Neuronal stem cell (in vitro differentiated cells): ENCODE measurements around the gene RABL3.

Source experiments
- DNase-seq: peaks from one replicate; pipeline ENCODE4 v3.0.0-alpha.2; 2013; ENCODE audit warnings: low spot score
- H2AFZ ChIP-seq: one replicate; pipeline ENCODE4 v1.6.1; 2013; ENCODE audit warnings: mild to moderate bottlenecking, low read length, inconsistent platforms
- H2AK5ac ChIP-seq: 2 replicates; pipeline ENCODE4 v1.6.1; 2013; ENCODE audit warnings: low read depth, mild to moderate bottlenecking, inconsistent platforms, low read length, moderate library complexity, mixed read lengths
- H2BK120ac ChIP-seq: 2 replicates; pipeline ENCODE4 v1.6.1; 2013; ENCODE audit warnings: low read depth, mild to moderate bottlenecking, inconsistent platforms, low read length, moderate library complexity, mixed read lengths
- H2BK12ac ChIP-seq: one replicate; pipeline ENCODE4 v1.6.1; 2013; ENCODE audit warnings: low read length, inconsistent platforms
- H2BK15ac ChIP-seq: 2 replicates; pipeline ENCODE4 v1.6.1; 2013; ENCODE audit warnings: mild to moderate bottlenecking, low read length, inconsistent platforms, mixed read lengths
- H2BK5ac ChIP-seq: one replicate; pipeline ENCODE4 v1.6.1; 2013; ENCODE audit warnings: inconsistent platforms, mild to moderate bottlenecking, low read length, moderate library complexity
- H3K14ac ChIP-seq: one replicate; pipeline ENCODE4 v1.6.1; 2013; ENCODE audit warnings: low read length, inconsistent platforms
- H3K18ac ChIP-seq: 2 replicates; pipeline ENCODE4 v1.6.1; 2013; ENCODE audit warnings: low read length, inconsistent platforms
- H3K23ac ChIP-seq: 2 replicates; pipeline ENCODE4 v1.6.1; 2013; ENCODE audit warnings: low read depth, mild to moderate bottlenecking, mixed read lengths, low read length, inconsistent platforms; ENCODE audit not compliant: poor library complexity
- H3K27ac ChIP-seq: replicated peaks from 3 replicates; pipeline ENCODE4 v1.5.1; 2013; ENCODE audit warnings: low read length, inconsistent platforms
- H3K27me3 ChIP-seq, 3 experiments: 2 replicates each; pipeline ENCODE4 v1.6.1; 2013; ENCODE audit warnings: low read length in 3 of 3, mild to moderate bottlenecking in 2 of 3, inconsistent platforms in 1 of 3, low read depth in 1 of 3, mixed read lengths in 1 of 3, moderate library complexity in 1 of 3; ENCODE audit not compliant: control insufficient read depth in 3 of 3, insufficient read depth in 3 of 3
- H3K36me3 ChIP-seq, 2 donors: replicated peaks in 1 of 2; 2 replicates each; pipeline ENCODE4 v1.6.1; 2013; ENCODE audit warnings: low read length in 2 of 2; ENCODE audit not compliant: control insufficient read depth in 2 of 2, insufficient read depth in 2 of 2
- H3K4ac ChIP-seq: 2 replicates; pipeline ENCODE4 v1.6.1; 2013; ENCODE audit warnings: inconsistent platforms, mild to moderate bottlenecking, low read length, moderate library complexity
- H3K4me1 ChIP-seq, 2 donors: 1 replicate in 1 of 2; 2 replicates in 1 of 2; pipeline ENCODE4 v1.6.1; 2013; ENCODE audit warnings: low read length in 2 of 2, low read depth in 1 of 2; ENCODE audit not compliant: control insufficient read depth in 2 of 2, insufficient read depth in 1 of 2
- H3K4me2 ChIP-seq: one replicate; pipeline ENCODE4 v1.6.1; 2013; ENCODE audit warnings: mild to moderate bottlenecking, low read length, inconsistent platforms; ENCODE audit not compliant: insufficient read depth, poor library complexity, severe bottlenecking
- H3K4me3 ChIP-seq, 2 donors: 2 replicates each; pipeline ENCODE4 v1.5.1; 2013; ENCODE audit warnings: low read length in 2 of 2, mild to moderate bottlenecking in 2 of 2, inconsistent platforms in 1 of 2, moderate library complexity in 1 of 2
- H3K79me1 ChIP-seq: one replicate; pipeline ENCODE4 v1.6.1; 2013; ENCODE audit warnings: low read depth, mild to moderate bottlenecking, inconsistent platforms, low read length, moderate library complexity
- H3K9ac ChIP-seq: one replicate; pipeline ENCODE4 v1.6.1; 2013; ENCODE audit warnings: mild to moderate bottlenecking, low read depth, low read length, inconsistent platforms; ENCODE audit not compliant: poor library complexity
- H3K9me3 ChIP-seq, 2 donors: replicated peaks in 1 of 2; 2 replicates each; pipeline versions ENCODE3 to v1.6.1; 2013; ENCODE audit warnings: low read length in 2 of 2, mild to moderate bottlenecking in 2 of 2, inconsistent platforms in 1 of 2, low read depth in 1 of 2, mixed read lengths in 1 of 2, moderate library complexity in 1 of 2; ENCODE audit not compliant: control insufficient read depth in 2 of 2, insufficient read depth in 1 of 2
- H4K8ac ChIP-seq: one replicate; pipeline ENCODE4 v1.6.1; 2013; ENCODE audit warnings: low read depth, mild to moderate bottlenecking, inconsistent platforms, low read length, moderate library complexity
- H4K91ac ChIP-seq: one replicate; pipeline ENCODE4 v1.6.1; 2013; ENCODE audit warnings: low read length, low read depth, mild to moderate bottlenecking, inconsistent platforms; ENCODE audit not compliant: poor library complexity
- WGBS, 2 donors: extraction: QIAGEN DNeasy Blood & Tissue Kit; methylation state at CpG; one replicate each; pipeline ENCODE4 v1.1.7; 2013; ENCODE audit warnings: missing lambda C conversion rate in 2 of 2, mixed read lengths in 1 of 2; ENCODE audit not compliant: insufficient read length in 2 of 2, insufficient replicate concordance in 1 of 2; ENCODE audit errors: extremely low coverage in 2 of 2; 5-methylcytosine and 5-hydroxymethylcytosine counted together

RABL3 gene

DNA sequence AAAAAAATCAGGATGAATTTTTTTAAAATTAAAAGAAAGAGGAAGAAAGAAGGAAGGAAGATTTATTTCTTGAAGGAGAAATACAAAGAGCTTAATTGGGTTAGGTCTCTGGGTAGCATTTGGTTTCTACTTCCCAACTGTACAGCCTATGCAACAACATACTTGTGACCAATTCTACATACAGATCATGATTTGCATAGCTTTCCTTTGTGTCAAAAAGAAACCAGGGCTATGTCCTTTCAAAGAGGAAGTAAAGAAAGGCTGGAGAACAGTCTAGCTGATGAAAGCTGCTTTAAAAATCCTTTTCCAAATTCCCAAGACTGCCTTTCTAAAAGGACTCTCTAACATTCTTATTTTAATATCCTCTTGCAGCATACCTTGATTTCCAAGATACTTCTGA is 54.2 kb downstream of the RABL3 start:
- Histone ChIP-seq H3K4ac (no peak overlapping the region), H3K36me3 (no peaks in the 10 kb centered on the region), H3K4me3 (no peak overlapping the region), H2BK15ac (no peak overlapping the region), H3K4me1 (peaks cover 0 to 13% of the 10 kb centered on the region in 2 donors), H2AFZ (no peak overlapping the region), H3K27ac (no peak overlapping the region), H2BK12ac (no peak overlapping the region), H4K8ac (no peak overlapping the region), H3K79me1 (no peaks in the 10 kb centered on the region), H3K27me3 (no peaks in the 10 kb centered on the region), H3K23ac (no peak overlapping the region), H4K91ac (no peak overlapping the region), H2BK120ac (no peak overlapping the region), H2BK5ac (no peak overlapping the region), H3K4me2 (no peak overlapping the region), H3K14ac (no peak overlapping the region), H2AK5ac (no peak overlapping the region), H3K9me3 (no peaks in the 10 kb centered on the region), H3K9ac (no peak overlapping the region), H3K18ac (no peak overlapping the region)
- no peak for DNase-seq

DNA sequence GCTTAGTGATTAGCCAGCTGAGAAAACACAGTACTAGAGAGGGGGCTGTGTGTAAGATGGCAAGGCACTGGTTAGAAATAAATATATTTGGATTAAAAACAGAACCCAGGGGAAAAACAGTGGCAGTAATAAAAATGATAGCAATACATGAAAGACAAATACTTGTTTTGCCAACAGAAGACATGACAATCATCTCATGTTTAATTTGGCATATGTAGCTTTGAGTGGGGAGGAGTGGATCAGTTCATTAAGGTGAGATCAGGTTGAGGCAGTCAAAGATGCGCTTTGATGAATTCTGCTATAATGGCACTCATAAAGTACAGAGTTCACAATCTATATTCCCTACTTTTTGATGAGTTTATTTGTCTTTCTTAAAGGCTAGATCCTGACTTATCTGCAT is 56.9 kb downstream of the RABL3 start:
- Histone ChIP-seq H3K23ac (no peak overlapping the region), H2BK15ac (no peak overlapping the region), H2AK5ac (no peak overlapping the region), H2BK5ac (no peak overlapping the region), H3K79me1 (no peaks in the 10 kb centered on the region), H4K8ac (no peak overlapping the region), H3K9ac (no peak overlapping the region), H3K36me3 (no peaks in the 10 kb centered on the region), H3K27ac (no peak overlapping the region), H3K14ac (no peak overlapping the region), H3K4me2 (no peak overlapping the region), H3K4me3 (no peak overlapping the region), H4K91ac (no peak overlapping the region), H3K9me3 (no peaks in the 10 kb centered on the region), H3K4me1 (peaks cover 5 to 35% of the 10 kb centered on the region in 2 donors), H2BK120ac (no peak overlapping the region), H2BK12ac (no peak overlapping the region), H2AFZ (no peak overlapping the region), H3K4ac (no peak overlapping the region), H3K27me3 (no peaks in the 10 kb centered on the region), H3K18ac (no peak overlapping the region)
- no peak for DNase-seq
- no CpG with 5 or more reads among the region's 1 CpG for WGBS, 2 donors

DNA sequence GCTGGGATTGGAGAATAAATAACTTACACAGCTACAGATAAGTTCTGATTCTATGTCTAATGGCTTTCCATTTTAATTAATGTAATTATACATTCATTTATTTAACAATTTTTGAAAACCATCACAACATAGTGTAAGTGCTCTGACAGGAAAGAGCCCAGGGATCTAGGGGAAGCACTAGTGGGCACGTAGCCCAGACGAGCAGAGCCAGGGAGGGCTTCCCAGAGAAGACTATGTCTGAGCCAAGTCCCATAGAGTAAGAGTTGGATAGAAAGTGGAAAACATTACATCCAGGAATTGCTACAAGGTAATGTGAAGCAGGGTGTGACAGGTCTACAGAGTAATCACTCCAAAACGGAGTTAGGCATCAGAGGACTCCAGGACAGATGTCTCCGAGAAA is 57.4 kb downstream of the RABL3 start:
- H3K4me1 ChIP-seq = peaks cover 5 to 37% of the 10 kb centered on the region in 2 donors
- H3K9ac ChIP-seq = no peak overlapping the region
- no peak overlapping the region for H2BK120ac ChIP-seq
- no peaks in the 10 kb centered on the region for H3K9me3 ChIP-seq
- WGBS, 2 donors = no CpG with 5 or more reads among the region's 4 CpGs
- no peak for DNase-seq
- no peak overlapping the region for H2BK5ac ChIP-seq
- no peaks in the 10 kb centered on the region for H3K79me1 ChIP-seq
- no peak overlapping the region for H3K4me3 ChIP-seq
- no peak overlapping the region for H2AFZ ChIP-seq
- H3K14ac ChIP-seq = no peak overlapping the region
- no peak overlapping the region for H2BK15ac ChIP-seq
- H4K8ac ChIP-seq = no peak overlapping the region
- no peak overlapping the region for H3K4me2 ChIP-seq
- H3K27ac ChIP-seq = no peak overlapping the region
- no peaks in the 10 kb centered on the region for H3K36me3 ChIP-seq
- no peak overlapping the region for H3K4ac ChIP-seq
- no peak overlapping the region for H3K18ac ChIP-seq
- no peak overlapping the region for H3K23ac ChIP-seq
- H2BK12ac ChIP-seq = no peak overlapping the region
- H4K91ac ChIP-seq = no peak overlapping the region
- no peaks in the 10 kb centered on the region for H3K27me3 ChIP-seq
- H2AK5ac ChIP-seq = no peak overlapping the region

DNA sequence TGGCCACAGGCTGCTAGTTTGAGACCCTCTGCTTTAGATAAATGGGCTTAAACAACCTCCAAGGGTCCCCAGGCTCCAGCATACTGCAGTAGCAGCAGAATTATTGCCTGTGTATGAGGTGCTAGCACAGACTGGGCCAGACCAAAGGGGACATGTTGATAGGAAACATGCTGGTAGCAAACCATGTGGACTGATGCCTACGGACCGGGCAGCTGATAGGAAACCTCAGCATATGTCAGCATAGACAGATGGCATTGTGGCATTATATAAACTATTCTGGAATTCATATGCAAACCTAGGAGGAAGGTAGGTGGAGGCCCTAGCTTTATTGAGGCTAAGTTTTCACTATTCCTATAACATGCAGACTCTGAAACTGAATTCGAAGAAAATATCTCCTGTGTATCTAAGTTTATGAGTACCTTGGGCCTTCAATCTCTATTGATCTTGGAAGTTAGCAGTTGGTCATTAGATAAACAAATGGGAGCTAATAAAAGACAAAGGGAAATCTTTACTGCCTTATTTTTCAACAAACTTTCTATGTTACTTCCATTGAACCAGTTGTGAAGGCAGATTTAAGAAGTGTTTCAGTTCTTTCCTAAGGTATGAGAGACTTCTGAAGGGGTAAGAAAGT is 58.5 kb downstream of the RABL3 start:
- Histone ChIP-seq H3K9me3 (peaks cover 0 to 5% of the 10 kb centered on the region in 2 donors), H3K79me1 (no peaks in the 10 kb centered on the region), H4K91ac (no peak overlapping the region), H2AFZ (no peak overlapping the region), H3K23ac (no peak overlapping the region), H3K4me1 (peaks cover 5 to 41% of the 10 kb centered on the region in 2 donors), H3K4ac (no peak overlapping the region), H3K4me2 (no peak overlapping the region), H3K4me3 (no peak overlapping the region), H4K8ac (no peak overlapping the region), H3K9ac (no peak overlapping the region), H3K27me3 (no peaks in the 10 kb centered on the region), H3K36me3 (no peaks in the 10 kb centered on the region), H2BK120ac (no peak overlapping the region), H2BK12ac (no peak overlapping the region), H2AK5ac (no peak overlapping the region), H3K27ac (no peak overlapping the region), H2BK15ac (no peak overlapping the region), H2BK5ac (no peak overlapping the region), H3K18ac (no peak overlapping the region), H3K14ac (no peak overlapping the region)
- no CpG with 5 or more reads among the region's 3 CpGs for WGBS, 2 donors
- DNase-seq = no peak
